Activated CD8-positive, alpha-beta T cell treated with anti-CD3 and anti-CD28 coated beads for 36 hours (primary cell): ENCODE results near the gene KCNK4. TPM values are rescaled to one million over a fixed set of nuclear protein-coding genes. Genes with fewer than 3 reads are reported as not detected.

Experiments
- ATAC-seq: fragments of 200-7000 bp; cut with Tn5 transposase; one replicate; pipeline ENCODE4 v1.10.0; 2021; ENCODE audit warnings: mild to moderate bottlenecking, moderate library complexity
- CTCF ChIA-PET: fragments of 350-600 bp; sonication (Branson Sonifier 250); formaldehyde crosslinking; loops from one replicate; lab custom pipeline; 2021; ENCODE audit warnings: antibody characterized with exemption; lab: Charles Lee
- POLR2A ChIA-PET: fragments of 350-600 bp; sonication (Branson Sonifier 250); formaldehyde crosslinking; loops from one replicate; lab custom pipeline; 2021; ENCODE audit warnings: antibody characterized with exemption; lab: Charles Lee
- DNase-seq: peaks from one replicate; pipeline ENCODE4 v3.0.0-alpha.2; 2020
- H3K27ac Mint-ChIP-seq: one replicate; pipeline ENCODE4 v1.8.0; 2021; ENCODE audit warnings: mild to moderate bottlenecking, mixed read lengths
- H3K27me3 Mint-ChIP-seq: one replicate; pipeline ENCODE4 v1.8.0; 2021; ENCODE audit warnings: mixed read lengths
- H3K36me3 Mint-ChIP-seq: one replicate; pipeline ENCODE4 v1.8.0; 2021; ENCODE audit warnings: low read depth, mixed read lengths
- H3K4me1 Mint-ChIP-seq: one replicate; pipeline ENCODE4 v1.8.0; 2021; ENCODE audit warnings: low read depth, mixed read lengths
- H3K4me3 Mint-ChIP-seq: one replicate; pipeline ENCODE4 v1.8.0; 2021; ENCODE audit warnings: mild to moderate bottlenecking, moderate library complexity, mixed read lengths
- H3K9me3 Mint-ChIP-seq: one replicate; pipeline ENCODE4 v1.8.0; 2021; ENCODE audit warnings: mixed read lengths
- CTCF ChIP-seq: fragments of 200-600 bp; IDR thresholded peaks from one replicate; pipeline ENCODE4 v1.8.0; 2022; ENCODE audit warnings: antibody characterized with exemption, mild to moderate bottlenecking
- intact Hi-C: fragments of 100-400 bp; cut with micrococcal nuclease; formaldehyde crosslinking; loops from one replicate; pipeline ENCODE4 v1.10.0; 2022
- total RNA-seq, 2 experiments: library from RNA; stranded (reverse); gene quantifications; one replicate each; pipeline ENCODE4 v1.2.3, GENCODE V29; 2021

The KCNK4 gene
- total RNA-seq, 2 experiments from 2014 or later: 0.23 TPM; not detected in 1

- POLR2A ChIA-PET: interaction anchor here (6.6 kb wide), 1 partner anchor 18 kb away, joined by 132 read pairs; the partner anchor contains the start of genes PLCB3 and PPP1R14B
- Mint-ChIP-seq H3K4me1 (peaks cover 15% of the 10 kb centered on the region), H3K9me3 (no peaks in the 10 kb centered on the region), H3K4me3 (no peak overlapping the region), H3K27ac (peak overlapping the region; percentile 20), H3K36me3 (peaks cover 10% of the 10 kb centered on the region), H3K27me3 (no peaks in the 10 kb centered on the region)
- no peak for DNase-seq
- intact Hi-C loops: no loop called here
- TF ChIP-seq CTCF: no peak
- no peak for ATAC-seq
- CTCF ChIA-PET: interaction anchor here (5.3 kb wide), 1 partner anchor 62 kb away, joined by 22 read pairs; no protein-coding TSS in a partner anchor
Observed at GRCh38 chr11:64266339-64266738, 24.8 kb upstream of the KCNK4 start.

GRCh38 chr11:64267207-64267945 lies 23.7 kb upstream of the KCNK4 start:
- CTCF ChIA-PET: interaction anchor here (1.2 to 6.1 kb wide), 6 partner anchors 15 to 88 kb away, joined by 3 to 77 read pairs (median 8); partner anchors contain the start of genes ESRRA and PLCB3
- DNase-seq: no peak
- intact Hi-C loops: no loop called here
- Mint-ChIP-seq H3K9me3 (no peaks in the 10 kb centered on the region), H3K36me3 (peaks cover 10% of the 10 kb centered on the region), H3K27me3 (no peaks in the 10 kb centered on the region), H3K27ac (peak overlapping the region; percentile 95), H3K4me1 (peaks cover 20% of the 10 kb centered on the region), H3K4me3 (peak overlapping the region; percentile 96)
- ATAC-seq: no peak
- POLR2A ChIA-PET: interaction anchor here (0.9 to 6.6 kb wide), 5 partner anchors 8 to 57 kb away, joined by 3 to 132 read pairs (median 11); partner anchors contain the start of genes BAD, PLCB3 and PPP1R14B
- TF ChIP-seq CTCF: no peak

- CTCF ChIA-PET: interaction anchor here (1.2 to 6.1 kb wide), 9 partner anchors 16 to 87 kb away, joined by 3 to 77 read pairs (median 5); partner anchors contain the start of genes ESRRA, FERMT3 and PLCB3
- Mint-ChIP-seq H3K27ac (peak overlapping the region; percentile 95), H3K36me3 (peaks cover 8% of the 10 kb centered on the region), H3K4me3 (peak overlapping the region; percentile 96), H3K27me3 (no peaks in the 10 kb centered on the region), H3K4me1 (peaks cover 21% of the 10 kb centered on the region), H3K9me3 (no peaks in the 10 kb centered on the region)
- DNase-seq (no peak), ATAC-seq (no peak)
- intact Hi-C loops: no loop called here
- no peak for TF ChIP-seq CTCF
- POLR2A ChIA-PET: interaction anchor here (0.9 to 6.6 kb wide), 11 partner anchors 9 to 83 kb away, joined by 3 to 132 read pairs (median 11); partner anchors contain the start of genes BAD, ESRRA, GPR137 and PLCB3
Observed at GRCh38 chr11:64268025-64268892, 22.8 kb upstream of the KCNK4 start.

GRCh38 chr11:64268893-64269539 lies 22.1 kb upstream of the KCNK4 start:
- H3K9me3 Mint-ChIP-seq: no peaks in the 10 kb centered on the region
- no peaks in the 10 kb centered on the region for H3K27me3 Mint-ChIP-seq
- peaks cover 21% of the 10 kb centered on the region for H3K4me1 Mint-ChIP-seq
- CTCF ChIA-PET: interaction anchor here (1.2 to 6.1 kb wide), 7 partner anchors 17 to 86 kb away, joined by 3 to 77 read pairs (median 10); partner anchors contain the start of genes ESRRA, FERMT3 and PLCB3
- peak overlapping the region; percentile 96 for H3K4me3 Mint-ChIP-seq
- TF ChIP-seq CTCF: no peak
- peak overlapping the region; percentile 95 for H3K27ac Mint-ChIP-seq
- POLR2A ChIA-PET: interaction anchor here (0.6 to 6.6 kb wide), 14 partner anchors 10 to 84 kb away, joined by 3 to 132 read pairs (median 8); partner anchors contain the start of genes BAD, ESRRA, FERMT3 and GPR137
- H3K36me3 Mint-ChIP-seq: peaks cover 8% of the 10 kb centered on the region
- DNase-seq: peak; percentile 76
- ATAC-seq: peak; percentile 22
- intact Hi-C loops: no loop called here
